Mucosa of descending colon (tissue), 3 donors: ENCODE data around the gene PRKCSH. TPM values are rescaled to one million over a fixed set of nuclear protein-coding genes. Genes with fewer than 3 reads are reported as not detected.

Experiments used
- ATAC-seq: fragments of 200-7000 bp; cut with Tn5 transposase; one replicate; pipeline ENCODE4 v1.9.1; 2020; ENCODE audit warnings: mild to moderate bottlenecking, moderate library complexity
- DNase-seq, 3 donors: peaks; one replicate each; pipeline ENCODE4 v3.0.0-alpha.2; 2020
- H3K36me3 ChIP-seq: fragments of 200-600 bp; one replicate; pipeline ENCODE4 v1.8.0; 2021; ENCODE audit warnings: low read depth, mild to moderate bottlenecking
- H3K4me1 ChIP-seq: fragments of 200-600 bp; one replicate; pipeline ENCODE4 v1.8.0; 2021; ENCODE audit warnings: low read depth, mild to moderate bottlenecking
- H3K4me3 ChIP-seq: fragments of 200-600 bp; one replicate; pipeline ENCODE4 v1.8.0; 2021; ENCODE audit warnings: mild to moderate bottlenecking
- H3K9me3 ChIP-seq: fragments of 200-600 bp; one replicate; pipeline ENCODE4 v1.8.0; 2021; ENCODE audit warnings: mild to moderate bottlenecking
- CTCF ChIP-seq: fragments of 200-600 bp; IDR thresholded peaks from one replicate; pipeline ENCODE4 v1.8.0; 2022; ENCODE audit warnings: antibody characterized with exemption, mild to moderate bottlenecking
- intact Hi-C, 2 donors: fragments of 100-400 bp; cut with DNase I in 1 of 2; cut with micrococcal nuclease in 1 of 2; formaldehyde crosslinking; loops; one replicate each; pipeline versions ENCODE4 v1.11.0 to v1.11.1; 2022; cut with DNase I, micrococcal nuclease
- total RNA-seq, 3 donors: library from RNA; stranded (reverse); fragmentation: NEBNext Ultra II Directional in 2 of 3; extraction: Animal tissue kit (Norgen Biotek cat#: 25700) in 2 of 3; gene quantifications; one replicate each; pipeline versions ENCODE4 v1.2.1 to v1.2.4, GENCODE V29; 2021 to 2023
- donor health status: DM: no; HTN: no; CAD: no; lungs with moderate emphysema.
- donor health status: DM: no; HTN: no; CAD: no.
- donor health status: DM: no; HTN: yes; CAD: no.

PRKCSH gene
- total RNA-seq, 3 donors from 2014 or later, result 249 to 337 (median 302) TPM

GRCh38 chr19:11485245-11485837, 49.9 kb downstream of the PRKCSH start:
- no peak for DNase-seq
- ATAC-seq, result no peak
- H3K4me3 ChIP-seq, result no peak overlapping the region
- intact Hi-C loops, result no loop called here
- no peaks in the 10 kb centered on the region for H3K9me3 ChIP-seq
- TF ChIP-seq CTCF, result no peak
- H3K4me1 ChIP-seq, result peaks cover 10% of the 10 kb centered on the region
- H3K36me3 ChIP-seq, result no peaks in the 10 kb centered on the region

- TF ChIP-seq CTCF, result no peak
- DNase-seq (no peak), ATAC-seq (no peak)
- intact Hi-C loops, result no loop called here
- H3K36me3 ChIP-seq, result no peaks in the 10 kb centered on the region
- H3K4me1 ChIP-seq, result peaks cover 7% of the 10 kb centered on the region
- H3K4me3 ChIP-seq, result no peak overlapping the region
- no peaks in the 10 kb centered on the region for H3K9me3 ChIP-seq
Measured at GRCh38 chr19:11486661-11487503, 51.4 kb downstream of the PRKCSH start.

GRCh38 chr19:11489378-11489777, 53.9 kb downstream of the PRKCSH start:
- no peak for ATAC-seq
- no peak overlapping the region for H3K4me3 ChIP-seq
- no peaks in the 10 kb centered on the region for H3K36me3 ChIP-seq
- intact Hi-C loops, result no loop called here
- no peaks in the 10 kb centered on the region for H3K9me3 ChIP-seq
- no peak for DNase-seq
- no peaks in the 10 kb centered on the region for H3K4me1 ChIP-seq
- no peak for TF ChIP-seq CTCF

- ATAC-seq, result no peak
- DNase-seq, result no peak
- no peaks in the 10 kb centered on the region for H3K4me1 ChIP-seq
- H3K36me3 ChIP-seq, result no peaks in the 10 kb centered on the region
- intact Hi-C loops, result loop anchor here in 1 of 2 donors (10.0 kb wide), 1 partner anchor 80 kb away; the partner anchor contains the start of gene ACP5
- no peak for TF ChIP-seq CTCF
- H3K4me3 ChIP-seq, result no peak overlapping the region
- no peaks in the 10 kb centered on the region for H3K9me3 ChIP-seq
Measured at GRCh38 chr19:11494634-11495285, 59.3 kb downstream of the PRKCSH start.

- no peak for ATAC-seq
- no peak for TF ChIP-seq CTCF
- Histone ChIP-seq H3K9me3 (no peaks in the 10 kb centered on the region), H3K36me3 (no peaks in the 10 kb centered on the region), H3K4me1 (no peaks in the 10 kb centered on the region), H3K4me3 (no peak overlapping the region)
- DNase-seq, result no peak
- intact Hi-C loops, result loop anchor here in 1 of 2 donors (10.0 kb wide), 1 partner anchor 79 kb away; the partner anchor contains the start of gene ACP5
Measured at GRCh38 chr19:11495481-11495880, 60.0 kb downstream of the PRKCSH start.
